SU-DHL-6 (cell line): ENCODE results near the gene TMEM233.

Source experiments
- H2AFZ ChIP-seq: fragments of 200-600 bp; sonication (generic); 2 replicates; pipeline ENCODE4 v1.6.1; 2014; ENCODE audit warnings: low read depth, mild to moderate bottlenecking, moderate library complexity, mixed read lengths, antibody characterized with exemption, low read length; ENCODE audit not compliant: severe bottlenecking
- H3F3A ChIP-seq: fragments of 200-600 bp; shearing (Covaris generic); 2 replicates; pipeline ENCODE4 v1.6.0; 2016; ENCODE audit warnings: antibody characterized with exemption, mild to moderate bottlenecking; ENCODE audit not compliant: insufficient read depth
- H3K27ac ChIP-seq: fragments of 200-600 bp; sonication (generic); 2 replicates; pipeline ENCODE4 v1.5.1; 2016; ENCODE audit warnings: low read depth, mild to moderate bottlenecking, low read length, moderate library complexity, mixed read lengths
- H3K27me3 ChIP-seq: fragments of 200-600 bp; sonication (generic), shearing (Covaris generic); 2 replicates; pipeline ENCODE4 v1.6.0; 2014; ENCODE audit warnings: mild to moderate bottlenecking, low read length
- H3K36me3 ChIP-seq: fragments of 200-600 bp; sonication (generic); 2 replicates; pipeline ENCODE4 v1.6.1; 2014; ENCODE audit warnings: mild to moderate bottlenecking, low read length, mixed read lengths
- H3K4me2 ChIP-seq: fragments of 300-600, 200-600 bp; shearing (Covaris generic), sonication (generic); 2 replicates; pipeline ENCODE4 v1.6.0; 2014; ENCODE audit warnings: low read length, low read depth, mild to moderate bottlenecking; ENCODE audit not compliant: poor library complexity, severe bottlenecking
- H3K4me3 ChIP-seq: fragments of 200-600 bp; sonication (generic); 2 replicates; pipeline ENCODE4 v1.5.1; 2014; ENCODE audit warnings: antibody characterized with exemption, low read length, mild to moderate bottlenecking, mixed read lengths; ENCODE audit not compliant: insufficient read depth, poor library complexity, severe bottlenecking
- H3K79me2 ChIP-seq: fragments of 200-600 bp; sonication (generic); 2 replicates; pipeline ENCODE4 v1.6.1; 2014; ENCODE audit warnings: mild to moderate bottlenecking, low read length, moderate library complexity; ENCODE audit not compliant: insufficient read depth
- H3K9ac ChIP-seq: fragments of 200-600 bp; sonication (generic); 2 replicates; pipeline ENCODE4 v1.7.0; 2014; ENCODE audit warnings: mild to moderate bottlenecking, low read length
- H3K9me2 ChIP-seq: fragments of 200-600 bp; sonication (generic); replicated peaks from 2 replicates; pipeline ENCODE4 v1.6.1; 2014; ENCODE audit warnings: low read length; ENCODE audit not compliant: insufficient read depth
- H3K9me3 ChIP-seq: fragments of 200-600 bp; sonication (generic); 2 replicates; pipeline ENCODE4 v1.6.1; 2014; ENCODE audit warnings: low read length, mixed read lengths; ENCODE audit not compliant: insufficient read depth
- H4K20me1 ChIP-seq: fragments of 200-600 bp; sonication (generic); 2 replicates; pipeline ENCODE4 v1.6.1; 2014; ENCODE audit warnings: low read depth, mild to moderate bottlenecking, antibody characterized with exemption, low read length, moderate library complexity, mixed read lengths
- EZH2phosphoT487 ChIP-seq: fragments of 200-600 bp; sonication (generic), shearing (Covaris generic); conservative IDR thresholded peaks from 2 replicates; pipeline ENCODE4 v1.6.1; 2018; ENCODE audit warnings: mild to moderate bottlenecking, antibody characterized with exemption, low read length, moderate library complexity, mixed read lengths
- TF ChIP-seq, protein P1 (sequence below): fragments of 200-600 bp; sonication (generic); IDR thresholded peaks from one replicate; pipeline ENCODE4 v1.5.1; 2017; ENCODE audit warnings: antibody characterized with exemption, mild to moderate bottlenecking, low read length, moderate library complexity; ENCODE audit not compliant: insufficient read depth, poor library complexity, severe bottlenecking

The TMEM233 gene

DNA sequence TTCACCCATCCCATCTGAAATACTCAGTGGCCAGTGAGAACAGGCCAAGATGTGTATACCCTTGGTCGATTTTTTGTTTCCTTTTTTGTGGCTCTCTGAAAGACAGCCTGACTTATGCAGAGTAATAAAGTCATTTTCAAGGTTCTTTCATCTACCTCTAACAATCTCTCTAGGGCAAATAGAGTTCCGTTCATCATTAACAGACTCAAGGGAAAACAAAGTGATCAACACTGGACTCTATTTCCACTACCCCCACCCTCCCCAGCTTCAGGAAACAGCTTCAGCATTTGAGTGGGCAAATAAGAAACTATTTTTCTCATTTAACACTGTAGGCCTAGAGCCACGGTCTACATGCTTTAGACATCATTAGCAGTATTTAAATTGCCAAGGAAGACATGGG, 90.2 kb downstream of the TMEM233 start:
- peaks cover 4% of the 10 kb centered on the region; the same call in 1 of the 2 replicates for H3K36me3 ChIP-seq
- peaks cover 16% of the 10 kb centered on the region for H3F3A ChIP-seq

DNA sequence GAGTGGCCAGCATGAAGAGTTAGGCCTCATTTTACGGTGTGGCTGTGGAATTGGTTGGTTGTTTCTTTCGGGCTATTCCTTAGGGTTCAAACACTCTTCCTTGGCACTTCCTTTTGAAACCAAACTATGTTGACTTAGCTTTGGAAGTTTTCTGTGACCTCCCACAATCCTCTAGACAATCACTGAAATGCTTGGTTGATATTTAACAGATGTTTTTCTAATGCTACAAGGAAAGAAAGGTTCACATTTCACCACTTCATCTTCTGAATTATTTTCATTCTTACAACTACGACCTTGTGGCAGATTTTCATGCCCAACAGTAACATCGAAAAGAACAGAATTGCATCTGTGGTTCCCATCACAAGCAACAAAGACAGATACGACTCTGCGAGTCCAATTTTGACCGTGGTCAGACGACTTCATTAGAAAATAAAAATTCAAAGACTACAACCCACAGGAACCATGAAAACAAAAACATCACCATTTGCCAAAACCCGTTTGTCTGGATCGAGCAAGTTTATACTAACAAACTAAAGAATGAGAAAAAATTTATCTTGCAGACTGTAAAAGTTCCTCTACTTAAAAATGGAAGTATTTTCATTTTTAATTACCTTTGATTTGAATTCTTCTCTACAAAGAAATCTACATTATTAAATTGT, 91.3 kb downstream of the TMEM233 start:
- Histone ChIP-seq H3K27me3 (no peaks in the 10 kb centered on the region), H3K9me3 (no peaks in the 10 kb centered on the region), H3K4me2 (no peak overlapping the region), H3K27ac (no peak overlapping the region), H3K9ac (no peak overlapping the region), H3K79me2 (no peaks in the 10 kb centered on the region), H3F3A (peaks cover 16% of the 10 kb centered on the region), H3K36me3 (no peaks in the 10 kb centered on the region), H2AFZ (no peak overlapping the region), H3K4me3 (no peak overlapping the region), H3K9me2 (no peaks in the 10 kb centered on the region), H4K20me1 (no peaks in the 10 kb centered on the region)
- no peak for TF ChIP-seq EZH2phosphoT487
- TF ChIP-seq, protein P1, sequence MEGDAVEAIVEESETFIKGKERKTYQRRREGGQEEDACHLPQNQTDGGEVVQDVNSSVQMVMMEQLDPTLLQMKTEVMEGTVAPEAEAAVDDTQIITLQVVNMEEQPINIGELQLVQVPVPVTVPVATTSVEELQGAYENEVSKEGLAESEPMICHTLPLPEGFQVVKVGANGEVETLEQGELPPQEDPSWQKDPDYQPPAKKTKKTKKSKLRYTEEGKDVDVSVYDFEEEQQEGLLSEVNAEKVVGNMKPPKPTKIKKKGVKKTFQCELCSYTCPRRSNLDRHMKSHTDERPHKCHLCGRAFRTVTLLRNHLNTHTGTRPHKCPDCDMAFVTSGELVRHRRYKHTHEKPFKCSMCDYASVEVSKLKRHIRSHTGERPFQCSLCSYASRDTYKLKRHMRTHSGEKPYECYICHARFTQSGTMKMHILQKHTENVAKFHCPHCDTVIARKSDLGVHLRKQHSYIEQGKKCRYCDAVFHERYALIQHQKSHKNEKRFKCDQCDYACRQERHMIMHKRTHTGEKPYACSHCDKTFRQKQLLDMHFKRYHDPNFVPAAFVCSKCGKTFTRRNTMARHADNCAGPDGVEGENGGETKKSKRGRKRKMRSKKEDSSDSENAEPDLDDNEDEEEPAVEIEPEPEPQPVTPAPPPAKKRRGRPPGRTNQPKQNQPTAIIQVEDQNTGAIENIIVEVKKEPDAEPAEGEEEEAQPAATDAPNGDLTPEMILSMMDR, result no peak

More for the DNA sequence above, 90.2 kb downstream of the TMEM233 start:
- Histone ChIP-seq H3K79me2 (no peaks in the 10 kb centered on the region), H3K27me3 (no peaks in the 10 kb centered on the region), H2AFZ (no peak overlapping the region), H3K9me3 (no peaks in the 10 kb centered on the region), H4K20me1 (no peaks in the 10 kb centered on the region), H3K4me3 (no peak overlapping the region), H3K4me2 (no peak overlapping the region), H3K9ac (no peak overlapping the region), H3K27ac (no peak overlapping the region), H3K9me2 (no peaks in the 10 kb centered on the region)
- no peak for TF ChIP-seq EZH2phosphoT487
- TF ChIP-seq, protein P1, result no peak

DNA sequence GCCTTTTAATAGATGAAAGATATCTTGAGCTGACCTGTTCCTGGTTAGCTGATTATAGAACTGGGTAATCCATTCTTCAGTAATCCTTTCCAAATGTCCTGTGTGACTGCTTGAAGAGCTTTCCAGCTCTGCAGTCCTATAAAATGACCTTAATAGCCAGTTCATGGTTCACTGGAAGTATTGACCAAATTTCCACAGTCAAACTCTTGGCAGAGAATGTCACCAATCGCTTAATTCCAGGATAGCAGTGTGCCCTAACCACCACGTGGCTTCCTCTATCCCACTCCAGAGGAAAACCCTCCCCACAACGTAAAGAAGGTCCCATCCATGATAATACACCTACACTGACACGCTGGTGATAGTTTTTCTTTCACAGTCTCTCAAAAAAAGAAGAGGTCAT, 91.8 kb downstream of the TMEM233 start:
- H3K79me2 ChIP-seq, result no peaks in the 10 kb centered on the region
- H3K27ac ChIP-seq, result no peak overlapping the region
- H3K4me3 ChIP-seq, result no peak overlapping the region
- no peaks in the 10 kb centered on the region for H3K36me3 ChIP-seq
- H2AFZ ChIP-seq, result no peak overlapping the region
- H3K9me3 ChIP-seq, result no peaks in the 10 kb centered on the region
- no peak overlapping the region for H3K4me2 ChIP-seq
- H3K9ac ChIP-seq, result no peak overlapping the region
- no peaks in the 10 kb centered on the region for H3K9me2 ChIP-seq
- peaks cover 16% of the 10 kb centered on the region for H3F3A ChIP-seq
- no peaks in the 10 kb centered on the region for H3K27me3 ChIP-seq
- H4K20me1 ChIP-seq, result no peaks in the 10 kb centered on the region
- TF ChIP-seq EZH2phosphoT487, result no peak
- TF ChIP-seq, protein P1, result no peak
